GM23338 (cell line): ENCODE results near the gene EML1. TPM values are rescaled to one million over a fixed set of nuclear protein-coding genes. Genes with fewer than 3 reads are reported as not detected.

ENCODE experiments used
- ATAC-seq: fragments of 200-7000 bp; cut with Tn5 transposase; 3 replicates; pipeline ENCODE4 v1.9.1; 2020
- DNase-seq: peaks from one replicate; pipeline ENCODE4 v3.0.0-alpha.2; 2015; ENCODE audit warnings: low spot score
- H2AFZ ChIP-seq: fragments of 200-600 bp; sonication (generic); 2 replicates; pipeline ENCODE4 v1.8.0; 2016; ENCODE audit warnings: antibody characterized with exemption, mild to moderate bottlenecking, moderate library complexity
- H3F3A ChIP-seq: fragments of 200-600 bp; sonication (generic); replicated peaks from 2 replicates; pipeline ENCODE4 v1.8.0; 2017; ENCODE audit warnings: antibody characterized with exemption, mixed run types, low read depth
- H3K27ac ChIP-seq: fragments of 200-600 bp; sonication (generic); 2 replicates; pipeline ENCODE4 v1.6.1; 2016; ENCODE audit warnings: low read depth
- H3K27me3 ChIP-seq: fragments of 200-600 bp; sonication (generic); 2 replicates; pipeline ENCODE4 v1.8.0; 2016; ENCODE audit warnings: mild to moderate bottlenecking, mixed run types, moderate library complexity; ENCODE audit not compliant: insufficient read depth
- H3K36me3 ChIP-seq: fragments of 200-600 bp; sonication (generic); 2 replicates; pipeline ENCODE4 v1.8.0; 2016; ENCODE audit warnings: mild to moderate bottlenecking; ENCODE audit not compliant: insufficient read depth
- H3K4me1 ChIP-seq: fragments of 200-600 bp; sonication (generic); 2 replicates; pipeline ENCODE4 v1.8.0; 2016; ENCODE audit warnings: mild to moderate bottlenecking, moderate library complexity; ENCODE audit not compliant: insufficient read depth
- H3K4me2 ChIP-seq: fragments of 200-600 bp; sonication (generic); 2 replicates; pipeline ENCODE4 v1.7.1; 2017; ENCODE audit warnings: mixed run types
- H3K4me3 ChIP-seq: fragments of 200-600 bp; sonication (generic); 2 replicates; pipeline ENCODE4 v1.6.1; 2016; ENCODE audit warnings: mixed run types
- H3K79me2 ChIP-seq: fragments of 200-600 bp; sonication (generic); replicated peaks from 2 replicates; pipeline ENCODE4 v1.8.0; 2017; ENCODE audit warnings: mild to moderate bottlenecking; ENCODE audit not compliant: insufficient read depth
- H3K9me2 ChIP-seq: fragments of 200-600 bp; sonication (generic); 2 replicates; pipeline ENCODE4 v1.8.0; 2017; ENCODE audit not compliant: insufficient read depth
- H4K20me1 ChIP-seq: fragments of 200-600 bp; sonication (generic); replicated peaks from 2 replicates; pipeline ENCODE4 v1.8.0; 2017; ENCODE audit warnings: mild to moderate bottlenecking; ENCODE audit not compliant: insufficient read depth
- H3K27ac Mint-ChIP-seq: 2 replicates; pipeline ENCODE4 v1.8.0; 2020; ENCODE audit warnings: inconsistent platforms, mild to moderate bottlenecking, moderate library complexity, mixed read lengths
- H3K27me3 Mint-ChIP-seq: 3 replicates; pipeline ENCODE4 v1.8.0; 2022; ENCODE audit warnings: low read depth, mild to moderate bottlenecking, moderate library complexity, mixed read lengths, inconsistent platforms; ENCODE audit not compliant: insufficient read depth, poor library complexity
- H3K36me3 Mint-ChIP-seq: 3 replicates; pipeline ENCODE4 v1.8.0; 2021; ENCODE audit warnings: low read depth, mild to moderate bottlenecking, inconsistent platforms, moderate library complexity, mixed read lengths
- H3K4me1 Mint-ChIP-seq: 3 replicates; pipeline ENCODE4 v1.8.0; 2020; ENCODE audit warnings: mild to moderate bottlenecking, inconsistent platforms, mixed read lengths
- H3K4me3 Mint-ChIP-seq: 3 replicates; pipeline ENCODE4 v1.8.0; 2021; ENCODE audit warnings: moderate library complexity, mild to moderate bottlenecking, inconsistent platforms, mixed read lengths
- H3K9me3 Mint-ChIP-seq: 3 replicates; pipeline ENCODE4 v1.8.0; 2020; ENCODE audit warnings: moderate library complexity, mild to moderate bottlenecking, inconsistent platforms, mixed read lengths
- CREB1 ChIP-seq: fragments of 250-450 bp; sonication (Bioruptor Pico); IDR thresholded peaks from 2 replicates; pipeline ENCODE4 v1.5.0; 2020; ENCODE audit warnings: low read depth, mild to moderate bottlenecking, moderate library complexity
- ETS1 ChIP-seq: IDR thresholded peaks from 2 replicates; pipeline ENCODE4 v1.6.1; 2016; ENCODE audit warnings: antibody characterized with exemption
- EZH2 ChIP-seq: fragments of 200-600 bp; sonication (generic); IDR thresholded peaks from one replicate; pipeline ENCODE4 v1.8.0; 2017; ENCODE audit warnings: antibody characterized with exemption, mild to moderate bottlenecking, low read depth; ENCODE audit not compliant: unreplicated experiment
- EZH2phosphoT487 ChIP-seq: fragments of 200-600 bp; sonication (generic); IDR thresholded peaks from one replicate; pipeline ENCODE4 v1.8.1; 2018; ENCODE audit warnings: antibody characterized with exemption; ENCODE audit not compliant: unreplicated experiment
- JUNB ChIP-seq: IDR thresholded peaks from one replicate; pipeline ENCODE4 v1.6.1; 2016; ENCODE audit warnings: antibody characterized with exemption; ENCODE audit not compliant: unreplicated experiment
- POLR2AphosphoS5 ChIP-seq: IDR thresholded peaks from 2 replicates; pipeline ENCODE4 v1.6.1; 2016; ENCODE audit warnings: antibody characterized with exemption, low read depth
- STAT1 ChIP-seq: IDR thresholded peaks from one replicate; pipeline ENCODE4 v1.6.1; 2016; ENCODE audit warnings: antibody characterized with exemption; ENCODE audit not compliant: unreplicated experiment
- ZNF114 ChIP-seq: fragments of 250-450 bp; sonication (Bioruptor Pico); IDR thresholded peaks from 2 replicates; pipeline ENCODE4 v1.5.0; 2020; ENCODE audit warnings: mild to moderate bottlenecking, moderate library complexity
- ZNF331 ChIP-seq: fragments of 250-450 bp; sonication (Bioruptor Pico); IDR thresholded peaks from 2 replicates; pipeline ENCODE4 v1.5.0; 2020; ENCODE audit warnings: low read depth, mild to moderate bottlenecking, moderate library complexity
- ZNF462 ChIP-seq: fragments of 250-450 bp; sonication (Bioruptor Pico); IDR thresholded peaks from 2 replicates; pipeline ENCODE4 v1.5.0; 2020; ENCODE audit warnings: mild to moderate bottlenecking, moderate library complexity
- polyA plus RNA-seq: library from polyadenylated mRNA; unstranded; fragments of >200 nt; fragmentation: Nextera tagmentation; extraction: Ambion mirVana; gene quantifications from 2 replicates; pipeline ENCODE4 v1.2.1, GENCODE V29; 2016
- total RNA-seq: library from RNA; depleted of rRNA; stranded (reverse); fragments of >200 nt; shearing (Covaris generic); gene quantifications from 2 replicates; pipeline ENCODE4 v1.2.3, GENCODE V29; 2014

EML1 gene
- total and polyA plus RNA-seq, 2 experiments from 2014 or later = 7.0 to 18.1 TPM

- no peak overlapping the region for H3K27ac Mint-ChIP-seq
Measured at GRCh38 chr14:99983251-99984015, 190.2 kb downstream of the EML1 start.

More at GRCh38 chr14:99983251-99984015, 190.2 kb downstream of the EML1 start:
- no peak for DNase-seq
- peaks cover 16% of the 10 kb centered on the region; the same call in 1 of the 2 replicates for H4K20me1 ChIP-seq
- no peak overlapping the region for H3K4me2 ChIP-seq
- H3K27ac ChIP-seq = no peak overlapping the region
- H3F3A ChIP-seq = no peaks in the 10 kb centered on the region
- H3K36me3 ChIP-seq = no peaks in the 10 kb centered on the region
- H3K79me2 ChIP-seq = peaks cover 30% of the 10 kb centered on the region
- no peak for ATAC-seq
- H3K27me3 Mint-ChIP-seq = no peaks in the 10 kb centered on the region
- no peaks in the 10 kb centered on the region; the same call in 1 of the 2 replicates for H3K9me2 ChIP-seq
- H3K9me3 Mint-ChIP-seq = peaks cover 9% of the 10 kb centered on the region
- no peak overlapping the region for H3K4me3 Mint-ChIP-seq
- H3K4me3 ChIP-seq = no peak overlapping the region
- peaks cover 9% of the 10 kb centered on the region; the same call in 2 of the 3 replicates for H3K36me3 Mint-ChIP-seq
- TF ChIP-seq EZH2 = no peak
- no peak for TF ChIP-seq ZNF331 (CRISPR knock-in tag)
- TF ChIP-seq ZNF114 = no peak
- no peak for TF ChIP-seq ZNF462 (CRISPR knock-in tag)
- TF ChIP-seq JUNB = no peak
- no peak for TF ChIP-seq STAT1
- TF ChIP-seq EZH2phosphoT487 = no peak
- TF ChIP-seq POLR2AphosphoS5 = no peak
- TF ChIP-seq CREB1 = no peak
- TF ChIP-seq ETS1 = no peak
- H2AFZ ChIP-seq = no peak overlapping the region
- no peaks in the 10 kb centered on the region for H3K27me3 ChIP-seq
- no peaks in the 10 kb centered on the region for H3K4me1 ChIP-seq
- peaks cover 6% of the 10 kb centered on the region; the same call in 2 of the 3 replicates for H3K4me1 Mint-ChIP-seq
